K562 (cell line): ENCODE data around the gene PSMD9. TPM values are rescaled to one million over a fixed set of nuclear protein-coding genes. Genes with fewer than 3 reads are reported as not detected.

Experiments used
- ELF1 ChIP-seq: fragments of 200-800 bp; sonication (Bioruptor generic); IDR thresholded peaks from 2 replicates; pipeline ENCODE4 v1.6.1; 2016; ENCODE audit warnings: missing genetic modification characterization, missing compliant biosample characterization
- ERF ChIP-seq: fragments of 450-650 bp; formaldehyde crosslinking; IDR thresholded peaks from 2 replicates; pipeline ENCODE4 v1.4.0; 2020; ENCODE audit warnings: mild to moderate bottlenecking, mixed read lengths
- FUS ChIP-seq: fragments of 200-400 bp; formaldehyde crosslinking; optimal IDR thresholded peaks from 2 replicates; pipeline ENCODE3; 2017; ENCODE audit warnings: low read depth, low read length
- MTF1 ChIP-seq: fragments of 250-450 bp; sonication (Bioruptor Pico); IDR thresholded peaks from 2 replicates; pipeline ENCODE4 v1.9.0; 2021; ENCODE audit warnings: moderate library complexity, mild to moderate bottlenecking, inconsistent platforms, borderline replicate concordance
- NBN ChIP-seq: fragments of 450-650 bp; IDR thresholded peaks from 2 replicates; pipeline ENCODE4 v1.6.1; 2016; ENCODE audit warnings: low read depth, mild to moderate bottlenecking
- NCOA4 ChIP-seq: fragments of 450-650 bp; IDR thresholded peaks from 2 replicates; pipeline ENCODE4 v1.6.1; 2018; ENCODE audit warnings: mild to moderate bottlenecking; ENCODE audit not compliant: partially characterized antibody
- PHF20 ChIP-seq: fragments of 450-650 bp; IDR thresholded peaks from 2 replicates; pipeline ENCODE4 v1.6.1; 2018; ENCODE audit not compliant: partially characterized antibody
- SAFB ChIP-seq: fragments of 200-400 bp; formaldehyde crosslinking; IDR thresholded peaks from 2 replicates; pipeline ENCODE4 v1.6.1; 2017; ENCODE audit warnings: low read depth, low read length, borderline replicate concordance
- SMAD3 ChIP-seq: fragments of 450-650 bp; formaldehyde crosslinking; conservative IDR thresholded peaks from 2 replicates; pipeline ENCODE4 v1.4.0; 2020; ENCODE audit warnings: mild to moderate bottlenecking
- ZKSCAN8 ChIP-seq: fragments of 200-800 bp; sonication (Bioruptor generic); IDR thresholded peaks from 2 replicates; pipeline ENCODE4 v1.6.1; 2016; ENCODE audit warnings: missing genetic modification characterization, missing compliant biosample characterization
- ZNF133 ChIP-seq: fragments of 250-450 bp; sonication (Bioruptor Pico); IDR thresholded peaks from 2 replicates; pipeline ENCODE4 v1.4.0; 2020; ENCODE audit warnings: mild to moderate bottlenecking
- ZNF146 ChIP-seq: IDR thresholded peaks from one replicate; pipeline ENCODE4 v1.6.1; 2018; ENCODE audit warnings: missing compliant biosample characterization; ENCODE audit not compliant: unreplicated experiment
- ZNF217 ChIP-seq: sonication (generic); formaldehyde crosslinking; IDR thresholded peaks from 2 replicates; pipeline ENCODE4 v1.8.0; 2022; ENCODE audit warnings: mild to moderate bottlenecking, missing genetic modification reagents
- ZNF24 ChIP-seq: fragments of 450-650 bp; IDR thresholded peaks from 2 replicates; pipeline ENCODE4 v1.6.1; 2016
- ZNF561 ChIP-seq: fragments of 450-650 bp; formaldehyde crosslinking; conservative IDR thresholded peaks from 2 replicates; pipeline ENCODE4 v1.4.0; 2020; ENCODE audit warnings: mild to moderate bottlenecking, moderate library complexity
- ZNF583 ChIP-seq: fragments of 250-450 bp; sonication (Bioruptor Pico); IDR thresholded peaks from 2 replicates; pipeline ENCODE4 v1.4.0; 2020
- ZNF589 ChIP-seq: fragments of 200-800 bp; sonication (Bioruptor generic); IDR thresholded peaks from 2 replicates; pipeline ENCODE4 v1.6.1; 2016; ENCODE audit warnings: low read depth, missing genetic modification characterization, missing compliant biosample characterization
- polyA plus RNA-seq, 8 experiments: library from polyadenylated mRNA; depleted of rRNA in 4 of 8; stranded (reverse) in 5 of 8; unstranded in 3 of 8; fragments of >200 nt; fragmentation: Nextera tagmentation in 2 of 8; fragmentation: Illumina TruSeq in 1 of 8; extraction: Ambion mirVana in 2 of 8; extraction: Trizol in 1 of 8; gene quantifications; 2 replicates each; pipeline versions ENCODE4 v1.2.1 to v1.2.3, GENCODE V29; 2011 to 2014; ENCODE audit warnings: inconsistent platforms in 1 of 8, missing spikeins in 1 of 8
- total RNA-seq, 7 experiments: library from RNA; depleted of rRNA in 6 of 7; stranded (reverse); fragments of >200 nt in 6 of 7; fragmentation: Illumina TruSeq in 2 of 7; extraction: Trizol in 2 of 7; gene quantifications; 2 replicates each; pipeline versions ENCODE4 v1.2.1 to v1.2.3, GENCODE V29; 2011 to 2021; ENCODE audit warnings: low replicate concordance in 1 of 7
- TF ChIP-seq, protein P1 (sequence below), 3 experiments: IDR thresholded peaks in 2 of 3; conservative IDR thresholded peaks in 1 of 3; 2 replicates each; pipeline ENCODE4 v1.5.1; 2011 to 2012; ENCODE audit warnings: low read length in 3 of 3, mild to moderate bottlenecking in 3 of 3, control low read depth in 2 of 3, improper control_type of control experiment in 1 of 3, inconsistent platforms in 1 of 3, low read depth in 1 of 3, mixed read lengths in 1 of 3, moderate library complexity in 1 of 3; ENCODE audit not compliant: insufficient read depth in 2 of 3
- TF ChIP-seq, protein P2 (sequence below): sonication (generic); formaldehyde crosslinking; IDR thresholded peaks from 2 replicates; pipeline ENCODE4 v1.9.0; 2022; ENCODE audit warnings: mild to moderate bottlenecking, missing genetic modification reagents
- TF ChIP-seq, protein P3 (sequence below): fragments of 450-650 bp; formaldehyde crosslinking; IDR thresholded peaks from 2 replicates; pipeline ENCODE4 v1.4.0; 2020; ENCODE audit warnings: mild to moderate bottlenecking, moderate library complexity
- TF ChIP-seq, protein P4 (sequence below): fragments of 450-650 bp; formaldehyde crosslinking; IDR thresholded peaks from 2 replicates; pipeline ENCODE4 v1.4.0; 2022; ENCODE audit warnings: missing genetic modification characterization
- TF ChIP-seq, protein P5 (sequence below): fragments of 450-650 bp; IDR thresholded peaks from 2 replicates; pipeline ENCODE4 v1.6.1; 2016; ENCODE audit warnings: borderline replicate concordance

The PSMD9 gene
- total and polyA plus RNA-seq, 9 of the 15 experiments (the other 6 are each of a cell fraction or from before 2014, with no cell fraction given), result 12.2 to 143 (median 61.3) TPM

DNA sequence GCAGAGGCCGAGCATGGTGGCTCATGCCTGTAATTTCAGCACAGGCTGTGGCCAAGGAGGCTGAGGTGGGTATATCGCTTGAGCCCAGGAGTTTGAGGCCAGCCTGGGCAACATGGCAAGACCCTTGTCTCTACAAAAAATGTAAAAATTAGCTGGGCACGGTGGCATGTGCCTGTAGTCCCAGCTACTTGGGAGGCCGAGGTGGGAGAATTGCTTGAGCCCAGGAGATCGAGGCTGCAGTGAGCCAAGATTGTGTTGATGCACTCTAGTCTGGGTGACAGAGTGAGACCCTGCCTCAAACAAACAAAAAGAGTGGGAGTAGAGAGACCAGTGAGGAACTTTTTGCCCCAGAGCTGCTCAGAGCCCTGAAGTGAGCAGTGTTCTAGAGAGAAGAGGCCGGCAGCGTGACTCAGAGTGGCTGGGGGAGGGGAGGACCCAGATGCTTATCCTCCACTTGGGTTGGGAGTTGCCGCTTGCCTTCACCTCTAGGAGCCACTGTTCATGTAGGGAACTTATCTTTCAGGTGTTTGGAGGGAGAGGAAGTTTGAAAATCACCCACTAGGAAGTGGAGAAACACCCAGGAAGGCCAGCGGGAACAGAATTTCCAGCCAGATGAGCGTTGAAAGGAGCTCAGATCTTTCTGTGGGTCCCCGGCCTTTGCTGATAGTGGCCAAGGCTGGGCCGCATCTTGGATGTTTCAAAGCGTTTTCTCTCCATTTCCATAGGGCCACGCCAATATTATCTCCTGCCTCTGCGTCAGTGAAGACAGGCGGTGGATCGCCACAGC lies 45.1 kb downstream of the PSMD9 start (continued):
- TF ChIP-seq, protein P1, sequence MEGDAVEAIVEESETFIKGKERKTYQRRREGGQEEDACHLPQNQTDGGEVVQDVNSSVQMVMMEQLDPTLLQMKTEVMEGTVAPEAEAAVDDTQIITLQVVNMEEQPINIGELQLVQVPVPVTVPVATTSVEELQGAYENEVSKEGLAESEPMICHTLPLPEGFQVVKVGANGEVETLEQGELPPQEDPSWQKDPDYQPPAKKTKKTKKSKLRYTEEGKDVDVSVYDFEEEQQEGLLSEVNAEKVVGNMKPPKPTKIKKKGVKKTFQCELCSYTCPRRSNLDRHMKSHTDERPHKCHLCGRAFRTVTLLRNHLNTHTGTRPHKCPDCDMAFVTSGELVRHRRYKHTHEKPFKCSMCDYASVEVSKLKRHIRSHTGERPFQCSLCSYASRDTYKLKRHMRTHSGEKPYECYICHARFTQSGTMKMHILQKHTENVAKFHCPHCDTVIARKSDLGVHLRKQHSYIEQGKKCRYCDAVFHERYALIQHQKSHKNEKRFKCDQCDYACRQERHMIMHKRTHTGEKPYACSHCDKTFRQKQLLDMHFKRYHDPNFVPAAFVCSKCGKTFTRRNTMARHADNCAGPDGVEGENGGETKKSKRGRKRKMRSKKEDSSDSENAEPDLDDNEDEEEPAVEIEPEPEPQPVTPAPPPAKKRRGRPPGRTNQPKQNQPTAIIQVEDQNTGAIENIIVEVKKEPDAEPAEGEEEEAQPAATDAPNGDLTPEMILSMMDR (IDR thresholded peaks at IDR 0.05 in 2 of 3, conservative IDR thresholded peaks at IDR 0.05 in 1 of 3; ENCODE audit: insufficient read depth in 2 of 3, low read depth in 1 of 3, low read length in 3 of 3), result peak; percentile 65 to 68 (median 66)
- TF ChIP-seq NBN (peak; percentile 94), ZNF133 (no peak), ELF1 (tag) (peak; percentile 32; the same call in 1 of the 2 replicates), ZNF217 (no peak), ZNF583 (CRISPR knock-in tag) (peak; percentile 74; the same call in 1 of the 2 replicates), ERF (CRISPR knock-in tag) (0 out of 2 replicates have a peak, but pooled peaks have one; percentile 27), ZKSCAN8 (peak; percentile 48; the same call in 1 of the 2 replicates), SMAD3 (CRISPR knock-in tag) (no peak), ZNF589 (CRISPR knock-in tag) (peak; percentile 82; the same call in 1 of the 2 replicates), FUS (no peak), SAFB (no peak), ZNF24 (peak; percentile 38; the same call in 1 of the 2 replicates), PHF20 (peak; percentile 43), ZNF561 (CRISPR knock-in tag) (no peak), NCOA4 (no peak), ZNF146 (no peak), MTF1 (CRISPR knock-in tag) (0 out of 2 replicates have a peak, but pooled peaks have one; percentile 49)
- TF ChIP-seq, protein P2, sequence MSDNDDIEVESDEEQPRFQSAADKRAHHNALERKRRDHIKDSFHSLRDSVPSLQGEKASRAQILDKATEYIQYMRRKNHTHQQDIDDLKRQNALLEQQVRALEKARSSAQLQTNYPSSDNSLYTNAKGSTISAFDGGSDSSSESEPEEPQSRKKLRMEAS (CRISPR knock-in tag), result peak; percentile 51; the same call in 1 of the 2 replicates
- TF ChIP-seq, protein P3, sequence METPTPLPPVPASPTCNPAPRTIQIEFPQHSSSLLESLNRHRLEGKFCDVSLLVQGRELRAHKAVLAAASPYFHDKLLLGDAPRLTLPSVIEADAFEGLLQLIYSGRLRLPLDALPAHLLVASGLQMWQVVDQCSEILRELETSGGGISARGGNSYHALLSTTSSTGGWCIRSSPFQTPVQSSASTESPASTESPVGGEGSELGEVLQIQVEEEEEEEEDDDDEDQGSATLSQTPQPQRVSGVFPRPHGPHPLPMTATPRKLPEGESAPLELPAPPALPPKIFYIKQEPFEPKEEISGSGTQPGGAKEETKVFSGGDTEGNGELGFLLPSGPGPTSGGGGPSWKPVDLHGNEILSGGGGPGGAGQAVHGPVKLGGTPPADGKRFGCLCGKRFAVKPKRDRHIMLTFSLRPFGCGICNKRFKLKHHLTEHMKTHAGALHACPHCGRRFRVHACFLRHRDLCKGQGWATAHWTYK (CRISPR knock-in tag), result peak; percentile 78; the same call in 1 of the 2 replicates
- TF ChIP-seq, protein P4, sequence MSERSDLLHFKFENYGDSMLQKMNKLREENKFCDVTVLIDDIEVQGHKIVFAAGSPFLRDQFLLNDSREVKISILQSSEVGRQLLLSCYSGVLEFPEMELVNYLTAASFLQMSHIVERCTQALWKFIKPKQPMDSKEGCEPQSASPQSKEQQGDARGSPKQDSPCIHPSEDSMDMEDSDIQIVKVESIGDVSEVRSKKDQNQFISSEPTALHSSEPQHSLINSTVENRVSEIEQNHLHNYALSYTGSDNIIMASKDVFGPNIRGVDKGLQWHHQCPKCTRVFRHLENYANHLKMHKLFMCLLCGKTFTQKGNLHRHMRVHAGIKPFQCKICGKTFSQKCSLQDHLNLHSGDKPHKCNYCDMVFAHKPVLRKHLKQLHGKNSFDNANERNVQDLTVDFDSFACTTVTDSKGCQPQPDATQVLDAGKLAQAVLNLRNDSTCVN (CRISPR knock-in tag), result peak; percentile 29; the same call in 1 of the 2 replicates
- TF ChIP-seq, protein P5, sequence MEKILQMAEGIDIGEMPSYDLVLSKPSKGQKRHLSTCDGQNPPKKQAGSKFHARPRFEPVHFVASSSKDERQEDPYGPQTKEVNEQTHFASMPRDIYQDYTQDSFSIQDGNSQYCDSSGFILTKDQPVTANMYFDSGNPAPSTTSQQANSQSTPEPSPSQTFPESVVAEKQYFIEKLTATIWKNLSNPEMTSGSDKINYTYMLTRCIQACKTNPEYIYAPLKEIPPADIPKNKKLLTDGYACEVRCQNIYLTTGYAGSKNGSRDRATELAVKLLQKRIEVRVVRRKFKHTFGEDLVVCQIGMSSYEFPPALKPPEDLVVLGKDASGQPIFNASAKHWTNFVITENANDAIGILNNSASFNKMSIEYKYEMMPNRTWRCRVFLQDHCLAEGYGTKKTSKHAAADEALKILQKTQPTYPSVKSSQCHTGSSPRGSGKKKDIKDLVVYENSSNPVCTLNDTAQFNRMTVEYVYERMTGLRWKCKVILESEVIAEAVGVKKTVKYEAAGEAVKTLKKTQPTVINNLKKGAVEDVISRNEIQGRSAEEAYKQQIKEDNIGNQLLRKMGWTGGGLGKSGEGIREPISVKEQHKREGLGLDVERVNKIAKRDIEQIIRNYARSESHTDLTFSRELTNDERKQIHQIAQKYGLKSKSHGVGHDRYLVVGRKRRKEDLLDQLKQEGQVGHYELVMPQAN, result peak; percentile 51; the same call in 1 of the 2 replicates
